GM12872 (cell line): ENCODE results near the gene DNAH7.

Experiments used
- CTCF ChIP-seq: IDR thresholded peaks from 3 replicates; pipeline ENCODE4 v1.5.1; 2011; ENCODE audit warnings: low read depth, mild to moderate bottlenecking, low read length, moderate library complexity; ENCODE audit not compliant: insufficient read depth

Gene DNAH7

DNA sequence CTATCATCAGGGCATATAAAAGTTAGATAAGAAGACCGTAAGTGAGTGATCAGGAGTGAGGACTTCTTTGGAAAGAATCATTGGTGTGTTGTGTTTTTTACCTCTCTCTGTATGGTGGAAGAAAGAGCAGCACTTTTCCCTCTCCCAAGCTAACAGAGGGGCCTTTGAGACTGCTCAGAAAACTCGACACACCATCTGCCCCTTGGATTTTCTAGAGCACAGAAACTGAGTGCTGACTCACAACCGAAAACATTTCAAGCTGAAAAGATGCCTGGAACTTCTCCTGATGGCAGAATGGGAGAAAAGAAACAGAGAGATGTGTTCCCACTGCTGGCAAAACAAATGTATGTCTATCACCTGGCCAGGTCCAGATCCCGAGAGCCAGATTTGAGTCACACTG is 156.6 kb downstream of the DNAH7 start:
- no peak for TF ChIP-seq CTCF

GRCh38 chr2:195910570-195910969 is 158.1 kb downstream of the DNAH7 start:
- no peak for TF ChIP-seq CTCF

GRCh38 chr2:195909926-195910325 is 158.7 kb downstream of the DNAH7 start:
- no peak for TF ChIP-seq CTCF

GRCh38 chr2:195907474-195907873 is 161.2 kb downstream of the DNAH7 start:
- no peak for TF ChIP-seq CTCF

DNA sequence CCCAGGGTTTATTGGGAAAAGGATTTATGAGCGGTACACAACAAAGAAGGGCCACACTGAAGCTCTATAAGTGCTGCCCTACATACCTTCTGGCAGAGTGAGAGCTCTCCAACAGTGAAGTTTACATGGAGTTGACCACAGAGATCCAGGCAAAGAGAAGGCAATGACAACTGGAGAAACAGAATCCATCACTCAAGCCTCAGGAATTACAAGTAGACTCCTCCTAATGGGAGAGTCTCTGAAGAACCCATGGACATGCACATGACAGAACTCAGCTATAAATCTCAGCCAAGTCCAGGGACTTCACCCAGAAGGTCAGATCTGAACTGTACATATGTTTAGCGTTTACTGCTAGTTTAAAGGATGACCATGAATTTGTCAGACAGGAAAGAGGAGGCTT is 164.7 kb downstream of the DNAH7 start:
- no peak for TF ChIP-seq CTCF

- TF ChIP-seq CTCF = no peak
Observed at GRCh38 chr2:195902857-195903256, 165.8 kb downstream of the DNAH7 start.

GRCh38 chr2:195899226-195899625 is 169.4 kb downstream of the DNAH7 start:
- no peak for TF ChIP-seq CTCF
